A172 (cell line): ENCODE measurements around the gene ZBTB21. TPM values are rescaled to one million over a fixed set of nuclear protein-coding genes. Genes with fewer than 3 reads are reported as not detected.

Experiments
- DNase-seq: peaks from one replicate; pipeline ENCODE4 v3.0.0-alpha.2; 2015; ENCODE audit warnings: low spot score
- total RNA-seq: library from RNA; depleted of rRNA; stranded (reverse); fragments of >200 nt; shearing (Covaris generic); gene quantifications from 2 replicates; pipeline ENCODE4 v1.2.3, GENCODE V29; 2014

Gene ZBTB21
- total RNA-seq, 1 experiment from 2014 or later: 15.2 TPM

- no peak for DNase-seq
These were observed 29.8 kb upstream of the ZBTB21 start for GRCh38 chr21:42039911-42040351.

GRCh38 chr21:42039470-42039901, 29.3 kb upstream of the ZBTB21 start:
- peak; percentile 39 for DNase-seq

- no peak for DNase-seq
These were observed 28.8 kb upstream of the ZBTB21 start for GRCh38 chr21:42038826-42039425.

GRCh38 chr21:42038393-42038792, 28.2 kb upstream of the ZBTB21 start:
- no peak for DNase-seq

GRCh38 chr21:42037943-42038342, 27.8 kb upstream of the ZBTB21 start:
- DNase-seq: no peak

- no peak for DNase-seq
These were observed 27.4 kb upstream of the ZBTB21 start for GRCh38 chr21:42037516-42037915.

- DNase-seq: no peak
These were observed 26.2 kb upstream of the ZBTB21 start for GRCh38 chr21:42036313-42036712.

- no peak for DNase-seq
These were observed 22.8 kb upstream of the ZBTB21 start for GRCh38 chr21:42032968-42033367.

- DNase-seq: no peak
These were observed 22.1 kb upstream of the ZBTB21 start for GRCh38 chr21:42032266-42032665.

- no peak for DNase-seq
These were observed 21.7 kb upstream of the ZBTB21 start for GRCh38 chr21:42031816-42032215.

GRCh38 chr21:42031241-42031640, 21.1 kb upstream of the ZBTB21 start:
- DNase-seq: no peak

GRCh38 chr21:42030311-42030710, 20.2 kb upstream of the ZBTB21 start:
- no peak for DNase-seq

- no peak for DNase-seq
These were observed 18.7 kb upstream of the ZBTB21 start for GRCh38 chr21:42028766-42029425.

GRCh38 chr21:42027822-42028765, 17.9 kb upstream of the ZBTB21 start:
- DNase-seq: no peak

GRCh38 chr21:42027085-42027821, 17.1 kb upstream of the ZBTB21 start:
- DNase-seq: no peak

- no peak for DNase-seq
These were observed 15.9 kb upstream of the ZBTB21 start for GRCh38 chr21:42026082-42026435.

GRCh38 chr21:42025376-42026081, 15.4 kb upstream of the ZBTB21 start:
- peak; percentile 81 for DNase-seq

- DNase-seq: no peak
These were observed 12.7 kb upstream of the ZBTB21 start for GRCh38 chr21:42022906-42023305.

GRCh38 chr21:42022091-42022430, 11.9 kb upstream of the ZBTB21 start:
- DNase-seq: no peak

GRCh38 chr21:42021371-42022090, 11.4 kb upstream of the ZBTB21 start:
- DNase-seq: no peak

- no peak for DNase-seq
These were observed 9.5 kb upstream of the ZBTB21 start for GRCh38 chr21:42019706-42020105.
